Measurements from ENCODE around the gene SNTB2.

Gene SNTB2

GRCh38 chr16:69350536-69351133, 163.7 kb downstream of the SNTB2 start:
- H3K4me3 ChIP-seq (ENCODE audit: low read depth, low read length): no peak overlapping the region
- DNase-seq (ENCODE audit: low read depth): no peak
- in situ Hi-C loops (cut with HindIII; ENCODE audit: low sequenced_read_pairs): no loop called here
- TF ChIP-seq CTCF (IDR thresholded peaks at IDR 0.05; ENCODE audit: low read depth, low read length, missing control alignments): no peak

GRCh38 chr16:69351309-69352027, 164.5 kb downstream of the SNTB2 start, which contains the start of gene TMED6:
TSS of gene TMED6 (minus strand) at chr16:69351786. CDS start at chr16:69351753, 33 bp downstream.
- no peak within 1 kb of the TSS for H3K4me3 ChIP-seq (ENCODE audit: low read depth, low read length)
- no peak for TF ChIP-seq CTCF (IDR thresholded peaks at IDR 0.05; ENCODE audit: low read depth, low read length, missing control alignments)
- DNase-seq (ENCODE audit: low read depth): no peak
- in situ Hi-C loops (cut with HindIII; ENCODE audit: low sequenced_read_pairs): no loop called here

Measured in astrocyte of the cerebellum (primary cell).